ENCODE results near the gene BLOC1S1. TPM values are rescaled to one million over a fixed set of nuclear protein-coding genes. Genes with fewer than 3 reads are reported as not detected.

Gene BLOC1S1
- total RNA-seq, 2 experiments from 2014 or later, result 156 to 162 TPM

- H3K36me3 Mint-ChIP-seq (ENCODE audit: low read depth), result peaks cover 17% of the 10 kb centered on the region
- peak overlapping the region; percentile 87 for H3K4me3 Mint-ChIP-seq
- H3K27ac Mint-ChIP-seq, result peak overlapping the region; percentile 57
- no peaks in the 10 kb centered on the region for H3K27me3 Mint-ChIP-seq
- H3K9me3 Mint-ChIP-seq, result no peaks in the 10 kb centered on the region
- ChIA-PET POLR2A (interaction anchor here (1.0 to 3.0 kb wide), 9 partner anchors 10 to 375 kb away, joined by 3 to 84 read pairs (median 10); partner anchors contain the start of genes BLOC1S1, ORMDL2, PA2G4 and PYM1), CTCF (interaction anchor here (1.1 to 3.0 kb wide), 3 partner anchors 8 to 10 kb away, joined by 3 to 54 read pairs (median 16); partner anchors contain the start of gene RDH5)
- DNase-seq, result peak; percentile 37
- peaks cover 44% of the 10 kb centered on the region for H3K4me1 Mint-ChIP-seq
These were observed 12.5 kb downstream of the BLOC1S1 start for GRCh38 chr12:55728186-55728938.

GRCh38 chr12:55728939-55729818 lies 13.3 kb downstream of the BLOC1S1 start, which contains the start of gene CD63:
CD63 (minus strand) TSS chr12:55729009; CDS start chr12:55728341, 668 bp downstream.
- H3K9me3 Mint-ChIP-seq, result no peaks in the 10 kb centered on the region
- DNase-seq, result peak; percentile 67
- POLR2A ChIA-PET, result interaction anchor here (0.7 to 3.0 kb wide), 17 partner anchors 9 to 374 kb away, joined by 3 to 84 read pairs (median 5); partner anchors contain the start of genes BLOC1S1, DGKA, DNAJC14 and ORMDL2
- H3K36me3 Mint-ChIP-seq (ENCODE audit: low read depth), result peaks cover 12% of the 10 kb centered on the region
- H3K27ac Mint-ChIP-seq, result peak within 1 kb of the TSS; percentile 85
- no peaks in the 10 kb centered on the region for H3K27me3 Mint-ChIP-seq
- H3K4me1 Mint-ChIP-seq, result peaks cover 44% of the 10 kb centered on the region
- peak within 1 kb of the TSS; percentile 87 for H3K4me3 Mint-ChIP-seq
- CTCF ChIA-PET, result interaction anchor here (0.6 to 3.0 kb wide), 10 partner anchors 9 to 204 kb away, joined by 3 to 54 read pairs (median 4); partner anchors contain the start of genes BLOC1S1, ORMDL2, RDH5 and SARNP

- peaks cover 6% of the 10 kb centered on the region for H3K36me3 Mint-ChIP-seq (ENCODE audit: low read depth)
- no peaks in the 10 kb centered on the region for H3K27me3 Mint-ChIP-seq
- H3K27ac Mint-ChIP-seq, result peak overlapping the region; percentile 85
- H3K4me1 Mint-ChIP-seq, result peaks cover 39% of the 10 kb centered on the region
- H3K4me3 Mint-ChIP-seq, result peak overlapping the region; percentile 87
- no peaks in the 10 kb centered on the region for H3K9me3 Mint-ChIP-seq
- ChIA-PET CTCF (interaction anchor here (0.6 to 3.0 kb wide), 13 partner anchors 8 to 203 kb away, joined by 3 to 54 read pairs (median 4); partner anchors contain the start of genes BLOC1S1, ORMDL2, RDH5 and SARNP), POLR2A (interaction anchor here (0.7 to 3.0 kb wide), 18 partner anchors 8 to 373 kb away, joined by 3 to 84 read pairs (median 5); partner anchors contain the start of genes BLOC1S1, DGKA, DNAJC14 and ORMDL2)
- DNase-seq, result peak; percentile 40
These were observed 14.3 kb downstream of the BLOC1S1 start for GRCh38 chr12:55729819-55730818.

GRCh38 chr12:55732288-55732687 lies 16.4 kb downstream of the BLOC1S1 start:
- no peak for DNase-seq
- H3K4me1 Mint-ChIP-seq, result peaks cover 31% of the 10 kb centered on the region
- H3K27ac Mint-ChIP-seq, result no peak overlapping the region
- no peaks in the 10 kb centered on the region for H3K27me3 Mint-ChIP-seq
- no peaks in the 10 kb centered on the region for H3K9me3 Mint-ChIP-seq
- H3K4me3 Mint-ChIP-seq, result no peak overlapping the region
- ChIA-PET CTCF (no interaction called here), POLR2A (no interaction called here)
- H3K36me3 Mint-ChIP-seq (ENCODE audit: low read depth), result no peaks in the 10 kb centered on the region

GRCh38 chr12:55733021-55733555 lies 17.2 kb downstream of the BLOC1S1 start:
- Mint-ChIP-seq H3K27ac (no peak overlapping the region), H3K4me1 (peaks cover 31% of the 10 kb centered on the region), H3K27me3 (no peaks in the 10 kb centered on the region), H3K36me3 (ENCODE audit: low read depth) (no peaks in the 10 kb centered on the region), H3K9me3 (no peaks in the 10 kb centered on the region), H3K4me3 (no peak overlapping the region)
- POLR2A ChIA-PET, result no interaction called here
- CTCF ChIA-PET, result no interaction called here
- no peak for DNase-seq

- Mint-ChIP-seq H3K4me1 (peaks cover 36% of the 10 kb centered on the region), H3K4me3 (no peak overlapping the region), H3K27ac (no peak overlapping the region), H3K36me3 (ENCODE audit: low read depth) (no peaks in the 10 kb centered on the region), H3K9me3 (no peaks in the 10 kb centered on the region), H3K27me3 (no peaks in the 10 kb centered on the region)
- no peak for DNase-seq
- CTCF ChIA-PET, result interaction anchor here (0.7 to 1.6 kb wide), 3 partner anchors 9 to 836 kb away, joined by 3 to 4 read pairs (median 4); no protein-coding TSS in a partner anchor
- POLR2A ChIA-PET, result interaction anchor here (0.8 kb wide), 1 partner anchor 89 kb away, joined by 4 read pairs; no protein-coding TSS in a partner anchor
These were observed 18.0 kb downstream of the BLOC1S1 start for GRCh38 chr12:55733858-55734257.

GRCh38 chr12:55734595-55734994 lies 18.7 kb downstream of the BLOC1S1 start:
- no peak for DNase-seq
- CTCF ChIA-PET, result interaction anchor here (0.7 to 1.6 kb wide), 3 partner anchors 10 to 835 kb away, joined by 3 to 4 read pairs (median 4); no protein-coding TSS in a partner anchor
- no peaks in the 10 kb centered on the region for H3K27me3 Mint-ChIP-seq
- POLR2A ChIA-PET, result interaction anchor here (0.8 kb wide), 1 partner anchor 89 kb away, joined by 4 read pairs; no protein-coding TSS in a partner anchor
- no peak overlapping the region for H3K4me3 Mint-ChIP-seq
- H3K9me3 Mint-ChIP-seq, result no peaks in the 10 kb centered on the region
- H3K36me3 Mint-ChIP-seq (ENCODE audit: low read depth), result no peaks in the 10 kb centered on the region
- H3K27ac Mint-ChIP-seq, result no peak overlapping the region
- peaks cover 35% of the 10 kb centered on the region for H3K4me1 Mint-ChIP-seq

- no peak overlapping the region for H3K4me3 Mint-ChIP-seq
- CTCF ChIA-PET, result interaction anchor here (0.6 to 4.9 kb wide), 4 partner anchors 12 to 169 kb away, joined by 3 to 50 read pairs (median 25); partner anchors contain the start of genes ORMDL2 and SARNP
- H3K27me3 Mint-ChIP-seq, result no peaks in the 10 kb centered on the region
- H3K4me1 Mint-ChIP-seq, result peaks cover 22% of the 10 kb centered on the region
- H3K36me3 Mint-ChIP-seq (ENCODE audit: low read depth), result no peaks in the 10 kb centered on the region
- H3K9me3 Mint-ChIP-seq, result no peaks in the 10 kb centered on the region
- no peak overlapping the region for H3K27ac Mint-ChIP-seq
- no peak for DNase-seq
- POLR2A ChIA-PET, result interaction anchor here (1.1 kb wide), 1 partner anchor 15 kb away, joined by 3 read pairs; no protein-coding TSS in a partner anchor
These were observed 20.2 kb downstream of the BLOC1S1 start for GRCh38 chr12:55736076-55736475.

GRCh38 chr12:55736780-55737580 lies 21.1 kb downstream of the BLOC1S1 start:
- Mint-ChIP-seq H3K9me3 (no peaks in the 10 kb centered on the region), H3K36me3 (ENCODE audit: low read depth) (no peaks in the 10 kb centered on the region), H3K4me1 (peaks cover 26% of the 10 kb centered on the region), H3K27me3 (peaks cover 5% of the 10 kb centered on the region), H3K4me3 (peak overlapping the region; percentile 35), H3K27ac (peak overlapping the region; percentile 69)
- ChIA-PET CTCF (interaction anchor here (0.5 to 4.9 kb wide), 18 partner anchors 7 to 391 kb away, joined by 3 to 54 read pairs (median 14); partner anchors contain the start of genes BLOC1S1, CD63, ESYT1 and ORMDL2), POLR2A (interaction anchor here (0.9 to 2.7 kb wide), 7 partner anchors 7 to 237 kb away, joined by 3 to 40 read pairs (median 11); partner anchors contain the start of genes CD63 and RAB5B)
- DNase-seq, result peak; percentile 72

- Mint-ChIP-seq H3K36me3 (ENCODE audit: low read depth) (no peaks in the 10 kb centered on the region), H3K4me3 (peak overlapping the region; percentile 88), H3K27me3 (peaks cover 10% of the 10 kb centered on the region), H3K27ac (peak overlapping the region; percentile 84), H3K4me1 (peaks cover 31% of the 10 kb centered on the region), H3K9me3 (no peaks in the 10 kb centered on the region)
- CTCF ChIA-PET, result interaction anchor here (0.7 to 4.9 kb wide), 41 partner anchors 8 to 484 kb away, joined by 3 to 54 read pairs (median 8); partner anchors contain the start of genes BLOC1S1, CD63, DGKA and DNAJC14
- no peak for DNase-seq
- POLR2A ChIA-PET, result interaction anchor here (0.9 to 2.9 kb wide), 17 partner anchors 8 to 380 kb away, joined by 3 to 40 read pairs (median 8); partner anchors contain the start of genes BLOC1S1, CD63, ORMDL2 and PYM1
These were observed 21.8 kb downstream of the BLOC1S1 start for GRCh38 chr12:55737581-55738122.

Data from activated CD4-positive, alpha-beta memory T cell treated with anti-CD3 and anti-CD28 coated beads, Interleukin-2, amount 10 ng/mL, durations not matched to agents 7 days and 5 days (primary cell).